Upper lobe of left lung (tissue), 4 donors: ENCODE results near the gene ILDR1.

ENCODE experiments used
- CTCF ChIP-seq, 6 experiments: fragments of 450-650 bp in 4 of 6; fragments of 200-600 bp in 2 of 6; sonication (generic) in 2 of 6; IDR thresholded peaks; one replicate each; pipeline ENCODE4 v1.5.1; 2016 to 2019; ENCODE audit warnings: antibody characterized with exemption in 6 of 6
- EP300 ChIP-seq, 4 donors: sonication (generic); formaldehyde crosslinking; IDR thresholded peaks; one replicate each; pipeline ENCODE4 v1.5.1; 2017; ENCODE audit warnings: antibody characterized with exemption in 4 of 4, control low read depth in 2 of 4
- POLR2A ChIP-seq, 4 donors: fragments of 450-650 bp; IDR thresholded peaks; one replicate each; pipeline ENCODE4 v1.5.1; 2016 to 2017; ENCODE audit warnings: antibody characterized with exemption in 4 of 4, mild to moderate bottlenecking in 2 of 4

GRCh38 chr3:122003112-122003511 is 18.9 kb downstream of the ILDR1 start:
- TF ChIP-seq CTCF (IDR thresholded peaks at IDR 0.05) (no peak), EP300 (IDR thresholded peaks at IDR 0.05) (no peak), POLR2A (IDR thresholded peaks at IDR 0.05) (no peak)
